ENCODE data around the gene RGS12. TPM values are rescaled to one million over a fixed set of nuclear protein-coding genes. Genes with fewer than 3 reads are reported as not detected.

Gene RGS12
- total RNA-seq, 1 donor from 2014 or later, result 21.9 TPM

- H3K4me3 ChIP-seq (ENCODE audit: insufficient read depth, low read depth, low read length), result no peak overlapping the region
- H3K27me3 ChIP-seq (ENCODE audit: insufficient read depth, low read length), result no peaks in the 10 kb centered on the region
- H3K4me3 Mint-ChIP-seq (ENCODE audit: unreplicated experiment), result no peak overlapping the region
- no peaks in the 10 kb centered on the region for H3K4me1 ChIP-seq (ENCODE audit: insufficient read depth, low read length)
- no peaks in the 10 kb centered on the region for H4K20me1 ChIP-seq (ENCODE audit: insufficient read depth, low read length)
- no peak overlapping the region for H3K27ac Mint-ChIP-seq (ENCODE audit: unreplicated experiment)
- no peak for FAIRE-seq
- no peaks in the 10 kb centered on the region for H3K4me1 Mint-ChIP-seq (ENCODE audit: low read depth, unreplicated experiment)
- peaks cover 3% of the 10 kb centered on the region for H3K36me3 Mint-ChIP-seq (ENCODE audit: low read depth, unreplicated experiment)
- no peak overlapping the region for H3K9ac ChIP-seq (ENCODE audit: low read length)
- H2AFZ ChIP-seq (ENCODE audit: low read depth, low read length), result no peak overlapping the region
- H3K4me2 ChIP-seq (ENCODE audit: low read length), result no peak overlapping the region
- no peaks in the 10 kb centered on the region for H3K79me2 ChIP-seq (ENCODE audit: insufficient read depth, low read length)
- H3K9me3 Mint-ChIP-seq (ENCODE audit: unreplicated experiment), result no peaks in the 10 kb centered on the region
- TF ChIP-seq CTCF (IDR thresholded peaks at IDR 0.05; ENCODE audit: insufficient read depth, low read depth, low read length) (no peak), EZH2 (IDR thresholded peaks at IDR 0.05; ENCODE audit: insufficient read depth, low read length) (no peak)
- no peaks in the 10 kb centered on the region for H3K36me3 ChIP-seq (ENCODE audit: insufficient read depth, low read length)
- no peak overlapping the region for H3K27ac ChIP-seq (ENCODE audit: low read depth, low read length)
- peaks cover 2% of the 10 kb centered on the region for H3K27me3 Mint-ChIP-seq (ENCODE audit: low read depth, unreplicated experiment)
- DNase-seq (ENCODE audit: low read depth), result peak; percentile 14
- no peaks in the 10 kb centered on the region for H3K9me3 ChIP-seq (ENCODE audit: insufficient read depth, low read depth, low read length)
Observed at GRCh38 chr4:3269991-3270611, 22.7 kb upstream of the RGS12 start.

DNA sequence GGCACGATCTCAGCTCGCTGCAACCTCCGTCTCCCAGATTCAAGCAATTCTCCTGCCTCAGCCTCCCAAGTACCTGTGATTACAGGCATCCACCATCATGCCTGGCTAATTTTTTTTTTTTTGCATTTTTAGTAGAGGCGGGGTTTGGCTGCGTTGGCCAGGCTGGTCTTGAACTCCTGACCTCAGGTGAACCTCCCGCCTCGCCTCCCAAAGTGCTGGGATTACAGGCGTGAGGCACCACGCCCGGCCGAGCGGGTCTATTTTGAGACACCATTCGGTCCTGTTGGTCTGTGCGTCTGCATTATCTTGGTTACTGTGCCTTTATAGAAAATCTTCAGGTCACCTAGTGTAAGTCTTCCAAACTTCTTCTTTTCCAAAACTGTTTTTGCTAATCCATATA, 21.7 kb upstream of the RGS12 start:
- H3K9me3 Mint-ChIP-seq (ENCODE audit: unreplicated experiment), result no peaks in the 10 kb centered on the region
- H3K9ac ChIP-seq (ENCODE audit: low read length), result no peak overlapping the region
- no peaks in the 10 kb centered on the region for H3K9me3 ChIP-seq (ENCODE audit: insufficient read depth, low read depth, low read length)
- no peak overlapping the region for H3K27ac ChIP-seq (ENCODE audit: low read depth, low read length)
- no peaks in the 10 kb centered on the region for H3K4me1 Mint-ChIP-seq (ENCODE audit: low read depth, unreplicated experiment)
- no peaks in the 10 kb centered on the region for H3K79me2 ChIP-seq (ENCODE audit: insufficient read depth, low read length)
- H3K4me3 Mint-ChIP-seq (ENCODE audit: unreplicated experiment), result no peak overlapping the region
- H3K27ac Mint-ChIP-seq (ENCODE audit: unreplicated experiment), result no peak overlapping the region
- TF ChIP-seq CTCF (IDR thresholded peaks at IDR 0.05; ENCODE audit: insufficient read depth, low read depth, low read length), result no peak
- no peaks in the 10 kb centered on the region for H3K27me3 Mint-ChIP-seq (ENCODE audit: low read depth, unreplicated experiment)
- no peaks in the 10 kb centered on the region for H3K36me3 ChIP-seq (ENCODE audit: insufficient read depth, low read length)
- H3K36me3 Mint-ChIP-seq (ENCODE audit: low read depth, unreplicated experiment), result peaks cover 2% of the 10 kb centered on the region
- no peaks in the 10 kb centered on the region for H3K4me1 ChIP-seq (ENCODE audit: insufficient read depth, low read length)
- H3K4me3 ChIP-seq (ENCODE audit: insufficient read depth, low read depth, low read length), result no peak overlapping the region
- no peaks in the 10 kb centered on the region for H3K27me3 ChIP-seq (ENCODE audit: insufficient read depth, low read length)
- no peak for FAIRE-seq
- DNase-seq (ENCODE audit: low read depth), result no peak
- H4K20me1 ChIP-seq (ENCODE audit: insufficient read depth, low read length), result no peaks in the 10 kb centered on the region
- no peak overlapping the region for H3K4me2 ChIP-seq (ENCODE audit: low read length)
- no peak overlapping the region for H2AFZ ChIP-seq (ENCODE audit: low read depth, low read length)

- Histone ChIP-seq H3K4me1 (ENCODE audit: insufficient read depth, low read length) (peaks cover 8% of the 10 kb centered on the region), H3K27ac (ENCODE audit: low read depth, low read length) (peak overlapping the region; percentile 7), H3K36me3 (ENCODE audit: insufficient read depth, low read length) (no peaks in the 10 kb centered on the region), H2AFZ (ENCODE audit: low read depth, low read length) (peak overlapping the region; percentile 62), H4K20me1 (ENCODE audit: insufficient read depth, low read length) (no peaks in the 10 kb centered on the region), H3K4me3 (ENCODE audit: insufficient read depth, low read depth, low read length) (peak overlapping the region; percentile 24), H3K9ac (ENCODE audit: low read length) (peak overlapping the region; percentile 3), H3K9me3 (ENCODE audit: insufficient read depth, low read depth, low read length) (no peaks in the 10 kb centered on the region), H3K27me3 (ENCODE audit: insufficient read depth, low read length) (no peaks in the 10 kb centered on the region), H3K79me2 (ENCODE audit: insufficient read depth, low read length) (no peaks in the 10 kb centered on the region), H3K4me2 (ENCODE audit: low read length) (peak overlapping the region; percentile 81)
- TF ChIP-seq CTCF (IDR thresholded peaks at IDR 0.05; ENCODE audit: insufficient read depth, low read depth, low read length), result no peak
- TF ChIP-seq EZH2 (IDR thresholded peaks at IDR 0.05; ENCODE audit: insufficient read depth, low read length), result no peak
- FAIRE-seq (no peak), DNase-seq (ENCODE audit: low read depth) (peak; percentile 75)
- no peak overlapping the region for H3K4me3 Mint-ChIP-seq (ENCODE audit: unreplicated experiment)
- no peaks in the 10 kb centered on the region for H3K4me1 Mint-ChIP-seq (ENCODE audit: low read depth, unreplicated experiment)
- H3K36me3 Mint-ChIP-seq (ENCODE audit: low read depth, unreplicated experiment), result peaks cover 14% of the 10 kb centered on the region
- no peaks in the 10 kb centered on the region for H3K27me3 Mint-ChIP-seq (ENCODE audit: low read depth, unreplicated experiment)
- H3K9me3 Mint-ChIP-seq (ENCODE audit: unreplicated experiment), result peaks cover 2% of the 10 kb centered on the region
- no peak overlapping the region for H3K27ac Mint-ChIP-seq (ENCODE audit: unreplicated experiment)
Observed at GRCh38 chr4:3276986-3277385, 15.8 kb upstream of the RGS12 start.
